ENCODE data around the gene PELI2. TPM values are rescaled to one million over a fixed set of nuclear protein-coding genes. Genes with fewer than 3 reads are reported as not detected.

PELI2 gene
- total RNA-seq, 1 experiment from 2014 or later = 2.0 TPM

DNA sequence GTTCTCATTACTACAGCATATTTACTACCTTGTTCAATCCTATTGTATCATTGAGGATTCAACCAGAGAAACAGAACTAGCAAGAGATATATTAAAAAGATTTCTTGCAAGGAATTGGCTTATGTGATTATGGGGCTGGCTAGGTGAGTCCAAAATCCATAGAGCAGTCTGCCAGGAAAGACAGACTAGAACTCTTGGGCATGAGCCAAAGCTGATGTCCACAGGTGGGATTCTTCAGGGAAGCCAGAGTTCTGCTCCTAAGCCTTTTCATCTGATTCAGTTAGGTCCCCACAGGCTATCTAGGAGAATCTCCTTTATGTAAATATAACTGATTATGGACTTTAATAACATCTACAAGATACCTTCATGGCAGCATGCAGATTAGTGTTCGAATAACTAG lies 26.0 kb downstream of the PELI2 start (continued):
- TF ChIP-seq TCF7L2 (IDR thresholded peaks at IDR 0.05; ENCODE audit: borderline replicate concordance, extremely low read depth, insufficient read depth, insufficient read length) (no peak), EZH2phosphoT487 (IDR thresholded peaks at IDR 0.05; ENCODE audit: borderline replicate concordance) (no peak), SRF (IDR thresholded peaks at IDR 0.05; ENCODE audit: low read depth) (no peak), YY1 (IDR thresholded peaks at IDR 0.05; ENCODE audit: extremely low read depth, insufficient replicate concordance, low read depth, low read length) (no peak), POLR2A (IDR thresholded peaks at IDR 0.05; ENCODE audit: borderline replicate concordance, extremely low read depth, insufficient read depth, insufficient read length) (no peak)

DNA sequence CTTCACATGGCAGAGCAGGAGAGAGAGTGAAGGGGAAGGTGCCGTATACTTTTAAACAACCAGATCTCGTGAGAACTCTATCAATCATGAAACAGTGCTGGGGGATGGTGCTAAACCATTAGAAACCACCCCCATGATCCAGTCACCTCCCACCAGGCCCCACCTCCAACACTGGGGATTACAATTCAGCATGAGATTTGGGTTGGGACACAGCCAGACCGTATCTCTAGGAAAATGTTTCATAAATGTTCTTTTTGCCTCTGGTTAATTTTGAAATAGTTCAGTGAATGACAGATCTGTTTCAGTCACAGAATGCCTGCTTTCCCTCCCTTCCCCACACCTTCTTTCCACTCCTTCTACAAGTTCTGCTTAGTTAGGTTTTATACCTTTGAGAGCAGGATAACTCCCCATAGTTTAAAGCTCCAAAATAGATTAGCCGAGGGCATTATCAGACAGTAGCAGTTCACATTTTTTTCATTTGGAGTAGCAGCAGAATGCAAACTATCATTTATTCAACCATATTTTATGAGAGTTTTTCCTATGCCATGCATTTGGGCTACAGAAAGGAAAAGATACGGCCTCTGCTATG lies 27.1 kb downstream of the PELI2 start:
- DNase-seq (ENCODE audit: low read depth, low spot score) (no peak), ATAC-seq (no peak)
- no TSS peak for BruUV-seq (replicated peaks)
- H3K9me2 ChIP-seq (ENCODE audit: insufficient read depth) = no peaks in the 10 kb centered on the region
- no peak overlapping the region for H3K4me2 ChIP-seq (ENCODE audit: low read length)
- H3K36me3 ChIP-seq (ENCODE audit: control insufficient read depth in 1 of 2, insufficient read depth in 2 of 2, low read length in 2 of 2) = no peaks in the 10 kb centered on the region
- CTCF ChIA-PET = no interaction called here
- H3K27ac ChIP-seq (ENCODE audit: low read depth, low read length) = no peak overlapping the region
- TF ChIP-seq, protein P1, sequence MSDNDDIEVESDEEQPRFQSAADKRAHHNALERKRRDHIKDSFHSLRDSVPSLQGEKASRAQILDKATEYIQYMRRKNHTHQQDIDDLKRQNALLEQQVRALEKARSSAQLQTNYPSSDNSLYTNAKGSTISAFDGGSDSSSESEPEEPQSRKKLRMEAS (IDR thresholded peaks at IDR 0.05) = no peak
- TF ChIP-seq, protein P2, sequence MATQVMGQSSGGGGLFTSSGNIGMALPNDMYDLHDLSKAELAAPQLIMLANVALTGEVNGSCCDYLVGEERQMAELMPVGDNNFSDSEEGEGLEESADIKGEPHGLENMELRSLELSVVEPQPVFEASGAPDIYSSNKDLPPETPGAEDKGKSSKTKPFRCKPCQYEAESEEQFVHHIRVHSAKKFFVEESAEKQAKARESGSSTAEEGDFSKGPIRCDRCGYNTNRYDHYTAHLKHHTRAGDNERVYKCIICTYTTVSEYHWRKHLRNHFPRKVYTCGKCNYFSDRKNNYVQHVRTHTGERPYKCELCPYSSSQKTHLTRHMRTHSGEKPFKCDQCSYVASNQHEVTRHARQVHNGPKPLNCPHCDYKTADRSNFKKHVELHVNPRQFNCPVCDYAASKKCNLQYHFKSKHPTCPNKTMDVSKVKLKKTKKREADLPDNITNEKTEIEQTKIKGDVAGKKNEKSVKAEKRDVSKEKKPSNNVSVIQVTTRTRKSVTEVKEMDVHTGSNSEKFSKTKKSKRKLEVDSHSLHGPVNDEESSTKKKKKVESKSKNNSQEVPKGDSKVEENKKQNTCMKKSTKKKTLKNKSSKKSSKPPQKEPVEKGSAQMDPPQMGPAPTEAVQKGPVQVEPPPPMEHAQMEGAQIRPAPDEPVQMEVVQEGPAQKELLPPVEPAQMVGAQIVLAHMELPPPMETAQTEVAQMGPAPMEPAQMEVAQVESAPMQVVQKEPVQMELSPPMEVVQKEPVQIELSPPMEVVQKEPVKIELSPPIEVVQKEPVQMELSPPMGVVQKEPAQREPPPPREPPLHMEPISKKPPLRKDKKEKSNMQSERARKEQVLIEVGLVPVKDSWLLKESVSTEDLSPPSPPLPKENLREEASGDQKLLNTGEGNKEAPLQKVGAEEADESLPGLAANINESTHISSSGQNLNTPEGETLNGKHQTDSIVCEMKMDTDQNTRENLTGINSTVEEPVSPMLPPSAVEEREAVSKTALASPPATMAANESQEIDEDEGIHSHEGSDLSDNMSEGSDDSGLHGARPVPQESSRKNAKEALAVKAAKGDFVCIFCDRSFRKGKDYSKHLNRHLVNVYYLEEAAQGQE (IDR thresholded peaks at IDR 0.05; ENCODE audit: low read depth) = no peak
- no peak for TF ChIP-seq RAD21 (IDR thresholded peaks at IDR 0.05; ENCODE audit: low read depth)
- RAD21 ChIA-PET (ENCODE audit: low non-redundant PET in 1 of 2, low total read pairs in 2 of 2, uncharacterized antibody in 2 of 2, unreplicated experiment in 2 of 2) = no interaction called here
- no peaks in the 10 kb centered on the region for H3K79me2 ChIP-seq (ENCODE audit: insufficient read depth, low read length)
- H3K4me1 ChIP-seq (ENCODE audit: control insufficient read depth in 1 of 2, insufficient read depth in 2 of 2, low read length in 2 of 2) = no peaks in the 10 kb centered on the region
- POLR2A ChIA-PET = no interaction called here
- peaks cover 90% of the 10 kb centered on the region for H3K27me3 ChIP-seq (ENCODE audit: insufficient read depth, low read length)
- intact Hi-C loops (cut with micrococcal nuclease) = no loop called here
- H3K9ac ChIP-seq (ENCODE audit: low read length) = no peak overlapping the region
- no peaks in the 10 kb centered on the region for H4K20me1 ChIP-seq (ENCODE audit: insufficient read depth)
- H3K4me3 ChIP-seq (replicated peaks in 1 of 2; ENCODE audit: low read depth in 1 of 2, low read length in 2 of 2) = no peak overlapping the region
- no peaks in the 10 kb centered on the region for H3K9me3 ChIP-seq (ENCODE audit: control insufficient read depth in 1 of 2, insufficient read depth in 1 of 2, low read depth in 1 of 2, low read length in 2 of 2)
- no peak overlapping the region for H2AFZ ChIP-seq (ENCODE audit: low read depth, low read length, poor library complexity, severe bottlenecking)
